ENCODE data around the gene SVOPL.

The SVOPL gene

GRCh38 chr7:138555684-138556083 is 145.5 kb downstream of the SVOPL start:
- DNase-seq: no peak

DNA sequence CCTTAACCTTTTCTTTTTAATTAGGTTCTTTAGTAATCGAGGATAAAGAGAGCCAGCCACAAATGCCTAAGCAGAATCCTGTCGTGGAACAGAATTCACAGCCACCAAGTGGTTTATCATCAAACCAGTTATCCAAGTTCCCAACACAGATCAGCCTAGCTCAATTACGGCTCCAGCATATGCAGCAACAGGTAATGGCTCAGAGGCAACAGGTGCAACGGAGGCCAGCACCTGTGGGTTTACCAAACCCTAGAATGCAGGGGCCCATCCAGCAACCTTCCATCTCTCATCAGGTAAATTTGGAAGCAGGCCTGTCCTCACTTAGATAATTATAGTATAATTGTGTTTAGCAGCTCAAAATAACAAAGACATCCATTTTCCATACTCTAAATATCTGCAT is 146.5 kb downstream of the SVOPL start:
- no peak for DNase-seq

DNA sequence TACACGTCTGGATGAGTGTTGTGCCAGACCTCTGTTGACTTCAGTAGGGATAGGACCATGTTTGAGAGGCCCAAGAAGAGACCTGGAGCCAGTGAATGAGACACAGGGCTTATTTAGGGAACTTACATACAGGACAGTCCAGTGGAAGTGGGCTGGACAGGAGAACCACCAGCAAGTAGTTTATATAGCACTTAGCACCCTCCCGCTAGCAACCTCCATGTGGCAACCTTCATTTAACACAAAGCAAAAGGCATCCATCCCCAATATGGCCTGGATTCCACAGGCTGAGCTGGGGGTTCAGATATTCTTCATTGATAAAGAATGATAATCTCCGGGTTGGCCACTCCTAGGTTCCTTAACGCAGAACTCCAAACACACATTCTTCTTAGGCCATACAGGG is 147.4 kb downstream of the SVOPL start:
- no peak for DNase-seq

DNA sequence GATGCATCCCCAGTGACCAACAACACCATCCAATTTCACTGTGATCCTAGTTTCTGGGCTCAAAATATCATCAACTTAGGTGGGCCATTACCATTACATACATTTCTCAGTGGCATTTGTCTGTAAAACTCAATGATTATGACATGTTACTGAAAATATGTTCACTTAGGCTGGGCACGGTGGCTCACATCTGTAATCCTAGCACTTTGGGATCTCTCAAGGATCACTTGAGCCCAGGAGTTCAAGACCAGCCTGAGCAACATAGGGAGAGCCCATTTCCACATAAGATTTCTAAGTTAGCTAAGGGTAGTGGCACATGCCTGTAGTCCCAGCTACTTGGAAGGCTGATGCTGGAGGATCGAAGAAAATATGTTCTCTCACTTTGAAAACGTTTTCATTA is 150.1 kb downstream of the SVOPL start:
- no peak for DNase-seq

DNA sequence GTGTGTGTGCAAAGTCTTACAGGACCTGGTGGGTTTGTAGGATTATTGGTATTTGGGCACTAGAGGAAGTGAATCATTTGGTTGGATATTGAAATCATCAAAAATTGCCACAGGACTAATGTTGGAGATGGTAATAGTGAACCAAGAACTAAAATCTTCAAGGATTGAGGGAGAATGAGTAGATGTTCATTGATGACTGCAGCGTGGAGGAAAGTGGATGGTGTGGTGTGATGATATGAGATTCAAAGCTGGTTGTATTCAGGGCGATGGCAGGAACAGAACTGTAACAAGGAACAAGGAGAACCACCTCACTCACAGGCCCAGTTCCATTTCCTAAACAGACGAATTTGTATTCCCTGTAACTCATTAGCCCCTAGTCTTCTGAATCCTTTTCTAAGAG is 150.8 kb downstream of the SVOPL start:
- no peak for DNase-seq

DNA sequence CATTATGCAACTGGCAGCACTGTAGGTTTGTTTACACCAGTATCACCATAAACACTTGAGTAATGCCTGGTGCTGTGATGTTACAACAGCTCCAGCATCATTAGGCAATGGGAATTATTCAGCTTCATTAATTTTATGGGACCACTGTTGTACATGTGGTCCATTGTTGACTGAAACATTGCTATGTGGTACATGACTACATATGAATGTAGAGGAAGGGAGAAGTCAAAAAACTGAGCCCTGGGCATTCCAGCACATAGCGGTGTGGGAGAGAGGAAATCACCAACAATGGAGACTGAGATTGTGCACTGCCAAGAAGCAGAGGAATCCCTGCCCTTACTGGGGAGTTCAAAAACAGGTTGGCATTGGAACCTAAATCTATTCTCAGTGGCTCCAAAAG is 152.1 kb downstream of the SVOPL start:
- DNase-seq: no peak

DNA sequence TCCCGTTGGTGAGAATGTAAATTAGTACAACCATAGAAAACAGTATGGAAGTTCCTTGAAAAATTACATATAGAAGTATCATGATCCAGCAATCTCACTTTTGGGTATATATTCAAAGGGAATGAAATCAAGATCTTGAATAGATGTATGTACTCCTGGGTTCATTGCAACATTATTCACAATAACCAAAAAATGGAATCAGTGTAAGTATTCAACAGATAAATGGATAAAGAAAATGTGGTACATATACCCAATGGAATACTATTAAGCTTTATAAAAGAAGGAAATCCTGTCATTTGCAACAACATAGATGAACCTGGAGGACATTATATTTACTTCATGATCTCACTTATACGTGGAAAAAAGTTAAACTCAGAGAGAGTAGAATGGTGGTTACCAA is 154.3 kb downstream of the SVOPL start:
- no peak for DNase-seq

- DNase-seq: no peak
Measured at GRCh38 chr7:138546064-138546619, 155.0 kb downstream of the SVOPL start.

GRCh38 chr7:138545123-138545522 is 156.0 kb downstream of the SVOPL start:
- no peak for DNase-seq
